MM.1S (cell line): Measurements from ENCODE around the gene FBXL12.
A peak's percentile ranks its signal among the peaks of the same experiment; 100 is the strongest.

Source experiments
- DNase-seq: peaks from one replicate; pipeline ENCODE4 v3.0.0-alpha.2; 2015
- H2AFZ ChIP-seq: fragments of 300-600 bp; sonication (generic); 2 replicates; pipeline ENCODE4 v1.6.0; 2016; ENCODE audit warnings: antibody characterized with exemption, low read length
- H3F3A ChIP-seq: fragments of 300-600 bp; sonication (generic); 2 replicates; pipeline ENCODE4 v1.6.1; 2016; ENCODE audit warnings: mild to moderate bottlenecking, antibody characterized with exemption, low read length, moderate library complexity, mixed read lengths; ENCODE audit not compliant: insufficient read depth
- H3K27ac ChIP-seq: fragments of 300-600 bp; sonication (generic); 2 replicates; pipeline ENCODE4 v1.5.1; 2016; ENCODE audit warnings: mild to moderate bottlenecking, low read length
- H3K27me3 ChIP-seq: fragments of 300-600 bp; sonication (generic); replicated peaks from 2 replicates; pipeline ENCODE4 v1.6.0; 2016; ENCODE audit warnings: low read length; ENCODE audit not compliant: insufficient read depth
- H3K36me3 ChIP-seq: fragments of 300-600 bp; sonication (generic); replicated peaks from 2 replicates; pipeline ENCODE4 v1.6.1; 2016; ENCODE audit warnings: mild to moderate bottlenecking, low read length, mixed read lengths; ENCODE audit not compliant: insufficient read depth
- H3K4me1 ChIP-seq: fragments of 300-600 bp; sonication (generic); 2 replicates; pipeline ENCODE4 v1.6.1; 2016; ENCODE audit warnings: low read length, mixed read lengths
- H3K4me2 ChIP-seq: fragments of 300-600 bp; sonication (generic); 2 replicates; pipeline ENCODE4 v1.6.0; 2016; ENCODE audit warnings: low read depth, low read length
- H3K4me3 ChIP-seq: fragments of 300-600 bp; sonication (generic); 2 replicates; pipeline ENCODE4 v1.5.1; 2016; ENCODE audit warnings: low read length, mixed read lengths
- H3K79me2 ChIP-seq: fragments of 300-600 bp; sonication (generic); 2 replicates; pipeline ENCODE4 v1.6.1; 2016; ENCODE audit warnings: mixed run types, low read length, mixed read lengths
- H3K9ac ChIP-seq: fragments of 300-600 bp; sonication (generic); 2 replicates; pipeline ENCODE4 v1.6.1; 2016; ENCODE audit warnings: low read length, mixed read lengths
- H3K9me2 ChIP-seq: fragments of 300-600 bp; sonication (generic); replicated peaks from 2 replicates; pipeline ENCODE4 v1.6.1; 2016; ENCODE audit warnings: mild to moderate bottlenecking, low read length, mixed read lengths; ENCODE audit not compliant: insufficient read depth
- H3K9me3 ChIP-seq: fragments of 300-600 bp; sonication (generic); replicated peaks from 2 replicates; pipeline ENCODE4 v1.6.1; 2016; ENCODE audit warnings: mild to moderate bottlenecking, low read length, mixed read lengths; ENCODE audit not compliant: insufficient read depth
- H4K20me1 ChIP-seq: fragments of 300-600 bp; sonication (generic); 2 replicates; pipeline ENCODE4 v1.6.1; 2016; ENCODE audit warnings: mild to moderate bottlenecking, low read length, moderate library complexity, mixed read lengths; ENCODE audit not compliant: insufficient read depth
- EZH2 ChIP-seq: fragments of 300-600 bp; sonication (generic); optimal IDR thresholded peaks from 2 replicates; pipeline ENCODE3; 2017; ENCODE audit warnings: low read depth, mild to moderate bottlenecking, antibody characterized with exemption, low read length, mixed read lengths
- EZH2phosphoT487 ChIP-seq: fragments of 300-600 bp; sonication (generic); IDR thresholded peaks from 2 replicates; pipeline ENCODE4 v1.6.1; 2018; ENCODE audit warnings: antibody characterized with exemption, low read length
- TF ChIP-seq, protein P1 (sequence below): fragments of 300-600 bp; sonication (generic); IDR thresholded peaks from 2 replicates; pipeline ENCODE4 v1.5.1; 2016; ENCODE audit warnings: antibody characterized with exemption, low read length, mixed read lengths

The FBXL12 gene

DNA sequence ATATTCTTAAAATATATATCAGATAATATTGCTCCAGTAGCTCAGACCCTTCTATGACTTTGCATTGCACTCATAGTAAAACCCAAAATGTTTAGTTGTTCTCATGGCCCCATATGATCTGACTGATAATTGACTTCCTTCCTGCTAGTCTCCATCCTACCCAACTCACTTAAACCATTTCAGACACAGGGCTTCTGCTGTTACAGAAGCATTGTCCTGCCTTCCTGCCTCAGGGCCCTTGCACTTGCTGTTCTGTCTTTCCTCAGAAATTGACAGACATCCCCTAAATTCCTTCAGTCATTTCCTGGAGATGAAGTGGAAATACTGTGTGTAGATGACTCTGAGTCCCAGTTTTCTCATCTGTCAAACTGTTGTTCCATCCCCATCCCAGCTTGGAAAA is 19.7 kb downstream of the FBXL12 start:
- peaks cover 8% of the 10 kb centered on the region for H3K4me1 ChIP-seq
- DNase-seq = no peak
- H3F3A ChIP-seq = no peaks in the 10 kb centered on the region
- H4K20me1 ChIP-seq = no peaks in the 10 kb centered on the region
- H3K9me2 ChIP-seq = no peaks in the 10 kb centered on the region
- TF ChIP-seq EZH2 = no peak
- TF ChIP-seq, protein P1, sequence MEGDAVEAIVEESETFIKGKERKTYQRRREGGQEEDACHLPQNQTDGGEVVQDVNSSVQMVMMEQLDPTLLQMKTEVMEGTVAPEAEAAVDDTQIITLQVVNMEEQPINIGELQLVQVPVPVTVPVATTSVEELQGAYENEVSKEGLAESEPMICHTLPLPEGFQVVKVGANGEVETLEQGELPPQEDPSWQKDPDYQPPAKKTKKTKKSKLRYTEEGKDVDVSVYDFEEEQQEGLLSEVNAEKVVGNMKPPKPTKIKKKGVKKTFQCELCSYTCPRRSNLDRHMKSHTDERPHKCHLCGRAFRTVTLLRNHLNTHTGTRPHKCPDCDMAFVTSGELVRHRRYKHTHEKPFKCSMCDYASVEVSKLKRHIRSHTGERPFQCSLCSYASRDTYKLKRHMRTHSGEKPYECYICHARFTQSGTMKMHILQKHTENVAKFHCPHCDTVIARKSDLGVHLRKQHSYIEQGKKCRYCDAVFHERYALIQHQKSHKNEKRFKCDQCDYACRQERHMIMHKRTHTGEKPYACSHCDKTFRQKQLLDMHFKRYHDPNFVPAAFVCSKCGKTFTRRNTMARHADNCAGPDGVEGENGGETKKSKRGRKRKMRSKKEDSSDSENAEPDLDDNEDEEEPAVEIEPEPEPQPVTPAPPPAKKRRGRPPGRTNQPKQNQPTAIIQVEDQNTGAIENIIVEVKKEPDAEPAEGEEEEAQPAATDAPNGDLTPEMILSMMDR = no peak
- no peak for TF ChIP-seq EZH2phosphoT487
- no peaks in the 10 kb centered on the region for H3K36me3 ChIP-seq
- no peaks in the 10 kb centered on the region for H3K9me3 ChIP-seq
- H3K79me2 ChIP-seq = no peaks in the 10 kb centered on the region
- H3K4me3 ChIP-seq = no peak overlapping the region
- H3K27me3 ChIP-seq = no peaks in the 10 kb centered on the region
- no peak overlapping the region for H3K9ac ChIP-seq
- no peak overlapping the region for H3K27ac ChIP-seq
- no peak overlapping the region for H3K4me2 ChIP-seq
- H2AFZ ChIP-seq = no peak overlapping the region

DNA sequence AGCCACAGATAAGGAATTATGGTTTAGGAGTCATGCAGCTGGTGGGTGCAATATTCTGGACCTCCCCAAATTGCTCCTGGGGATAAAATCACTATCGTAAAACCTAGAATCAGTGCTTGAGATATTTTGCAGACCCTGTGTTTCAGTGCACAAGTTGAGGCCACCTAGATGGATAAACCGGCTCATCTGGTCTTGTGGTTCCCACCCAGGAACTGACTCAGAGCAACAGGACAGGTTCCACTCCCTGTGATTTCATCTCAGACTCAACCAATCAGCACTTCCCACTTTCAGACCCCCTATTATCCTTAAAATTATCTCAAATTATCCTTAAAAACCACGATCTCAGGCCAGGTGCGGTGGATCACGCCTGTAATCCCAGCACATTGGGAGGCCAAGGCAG is 21.0 kb downstream of the FBXL12 start:
- H2AFZ ChIP-seq = no peak overlapping the region
- H3K9ac ChIP-seq = no peak overlapping the region
- H3K79me2 ChIP-seq = no peaks in the 10 kb centered on the region
- TF ChIP-seq EZH2 = no peak
- TF ChIP-seq EZH2phosphoT487 = no peak
- TF ChIP-seq, protein P1 = no peak
- no peak overlapping the region for H3K4me3 ChIP-seq
- peaks cover 8% of the 10 kb centered on the region for H3K4me1 ChIP-seq
- no peaks in the 10 kb centered on the region for H3K36me3 ChIP-seq
- H3F3A ChIP-seq = peaks cover 9% of the 10 kb centered on the region; the same call in 1 of the 2 replicates
- no peak for DNase-seq
- no peaks in the 10 kb centered on the region for H3K27me3 ChIP-seq
- no peaks in the 10 kb centered on the region for H3K9me3 ChIP-seq
- H3K4me2 ChIP-seq = no peak overlapping the region
- H3K9me2 ChIP-seq = no peaks in the 10 kb centered on the region
- no peaks in the 10 kb centered on the region for H4K20me1 ChIP-seq
- H3K27ac ChIP-seq = no peak overlapping the region

DNA sequence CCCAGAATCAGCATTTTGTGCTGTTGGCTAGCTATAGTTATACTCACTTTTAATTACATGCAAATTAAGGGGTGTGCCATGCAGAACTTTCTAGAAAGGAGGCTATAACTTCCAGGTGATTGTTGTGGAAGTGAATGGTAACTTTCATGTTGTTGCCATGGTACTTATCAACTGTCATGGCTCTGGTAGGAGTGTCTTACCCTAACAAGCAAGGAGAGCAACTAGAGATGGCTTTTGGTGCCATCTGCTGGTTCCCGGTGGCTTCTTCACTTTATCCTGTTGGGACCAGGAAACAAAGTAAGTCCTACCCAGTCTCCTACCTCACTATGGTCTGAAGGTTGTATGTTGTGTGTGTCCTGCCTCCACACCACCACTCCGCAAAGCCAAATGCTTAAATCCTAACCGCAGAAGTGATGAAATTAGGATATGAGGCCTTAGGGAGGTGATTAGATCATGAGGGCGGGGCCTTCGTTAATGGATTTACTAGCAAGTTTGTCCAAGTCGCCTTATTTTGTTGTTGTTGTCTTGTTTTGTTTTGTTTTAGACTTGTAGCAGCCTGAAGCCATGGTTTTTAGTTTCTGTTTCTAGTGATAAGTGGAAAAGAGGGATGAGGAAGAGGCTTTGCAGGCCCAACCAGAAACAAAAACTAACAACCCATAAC is 22.6 kb downstream of the FBXL12 start:
- Histone ChIP-seq H3K4me1 (peaks cover 8% of the 10 kb centered on the region), H3K27me3 (no peaks in the 10 kb centered on the region), H4K20me1 (no peaks in the 10 kb centered on the region), H3K36me3 (no peaks in the 10 kb centered on the region), H3K9me2 (no peaks in the 10 kb centered on the region), H3K4me3 (no peak overlapping the region), H3K9ac (no peak overlapping the region), H3K4me2 (peak overlapping the region; percentile 14; the same call in 1 of the 2 replicates), H3F3A (peaks cover 12% of the 10 kb centered on the region; the same call in 1 of the 2 replicates), H3K9me3 (no peaks in the 10 kb centered on the region), H2AFZ (peak overlapping the region; percentile 59), H3K79me2 (no peaks in the 10 kb centered on the region), H3K27ac (no peak overlapping the region; the same call in 1 of the 2 replicates)
- TF ChIP-seq, protein P1 = peak; percentile 89
- TF ChIP-seq EZH2 = no peak
- DNase-seq = peak; percentile 93
